Epithelial cell of prostate (primary cell): ENCODE results near the gene UGT1A5.

ENCODE experiments used
- DNase-seq: peaks from one replicate; pipeline ENCODE4 v3.0.0-alpha.2; 2011; ENCODE audit warnings: low read depth, low spot score
- H3K27ac ChIP-seq: fragments of 450-650 bp; 2 replicates; pipeline ENCODE4 v1.5.1; 2017; ENCODE audit warnings: mild to moderate bottlenecking

Gene UGT1A5

GRCh38 chr2:233772153-233772552 is 59.4 kb downstream of the UGT1A5 start:
- H3K27ac ChIP-seq, result no peak overlapping the region
- no peak for DNase-seq

GRCh38 chr2:233772583-233772982 is 59.9 kb downstream of the UGT1A5 start:
- no peak overlapping the region for H3K27ac ChIP-seq
- no peak for DNase-seq

- no peak overlapping the region for H3K27ac ChIP-seq
- no peak for DNase-seq
These were observed 61.1 kb downstream of the UGT1A5 start for GRCh38 chr2:233773854-233774253.

- DNase-seq, result no peak
- H3K27ac ChIP-seq, result no peak overlapping the region
These were observed 62.7 kb downstream of the UGT1A5 start for GRCh38 chr2:233775414-233775813.

GRCh38 chr2:233778030-233778429 is 65.3 kb downstream of the UGT1A5 start, which contains the start of gene MROH2A:
TSS of gene MROH2A (plus strand) at chr2:233778330. CDS start at chr2:233779359, 1,029 bp downstream.
- DNase-seq, result no peak
- H3K27ac ChIP-seq, result no peak within 1 kb of the TSS

GRCh38 chr2:233779722-233780121 is 67.0 kb downstream of the UGT1A5 start:
- H3K27ac ChIP-seq, result no peak overlapping the region
- DNase-seq, result no peak

- DNase-seq, result no peak
- H3K27ac ChIP-seq, result no peak overlapping the region
These were observed 68.1 kb downstream of the UGT1A5 start for GRCh38 chr2:233780771-233781170.

- H3K27ac ChIP-seq, result no peak overlapping the region
- no peak for DNase-seq
These were observed 76.8 kb downstream of the UGT1A5 start for GRCh38 chr2:233789554-233789953.

- no peak for DNase-seq
- no peak overlapping the region for H3K27ac ChIP-seq
These were observed 78.6 kb downstream of the UGT1A5 start for GRCh38 chr2:233791151-233791882.

GRCh38 chr2:233791883-233792329 is 79.2 kb downstream of the UGT1A5 start:
- H3K27ac ChIP-seq, result no peak overlapping the region
- DNase-seq, result no peak

GRCh38 chr2:233792720-233793119 is 80.0 kb downstream of the UGT1A5 start:
- no peak for DNase-seq
- H3K27ac ChIP-seq, result no peak overlapping the region

GRCh38 chr2:233793465-233794127 is 80.9 kb downstream of the UGT1A5 start:
- DNase-seq, result no peak
- H3K27ac ChIP-seq, result no peak overlapping the region

GRCh38 chr2:233794128-233794658 is 81.5 kb downstream of the UGT1A5 start:
- H3K27ac ChIP-seq, result no peak overlapping the region
- no peak for DNase-seq

- H3K27ac ChIP-seq, result no peak overlapping the region
- no peak for DNase-seq
These were observed 83.0 kb downstream of the UGT1A5 start for GRCh38 chr2:233795735-233796171.

GRCh38 chr2:233796254-233796653 is 83.5 kb downstream of the UGT1A5 start:
- DNase-seq, result no peak
- no peak overlapping the region for H3K27ac ChIP-seq

- H3K27ac ChIP-seq, result no peak overlapping the region
- no peak for DNase-seq
These were observed 85.8 kb downstream of the UGT1A5 start for GRCh38 chr2:233798335-233799086.

GRCh38 chr2:233799087-233799665 is 86.5 kb downstream of the UGT1A5 start:
- DNase-seq, result no peak

GRCh38 chr2:233799716-233800115 is 87.0 kb downstream of the UGT1A5 start:
- no peak overlapping the region for H3K27ac ChIP-seq
- DNase-seq, result no peak

More at GRCh38 chr2:233799087-233799665, 86.5 kb downstream of the UGT1A5 start:
- H3K27ac ChIP-seq, result no peak overlapping the region

GRCh38 chr2:233800208-233800607 is 87.5 kb downstream of the UGT1A5 start:
- H3K27ac ChIP-seq, result no peak overlapping the region
- no peak for DNase-seq
